HEK293 (cell line): Measurements from ENCODE around the gene GNLY.

Experiments used
- GLIS1 ChIP-seq: fragments of 450-650 bp; formaldehyde crosslinking; IDR thresholded peaks from 2 replicates; pipeline ENCODE4 v1.5.1; 2016; ENCODE audit warnings: missing biosample characterization, missing genetic modification characterization
- KLF1 ChIP-seq: fragments of 450-650 bp; formaldehyde crosslinking; IDR thresholded peaks from 2 replicates; pipeline ENCODE4 v1.5.1; 2016; ENCODE audit warnings: missing biosample characterization, missing genetic modification characterization
- MEIS1 ChIP-seq: sonication (generic); formaldehyde crosslinking; IDR thresholded peaks from 2 replicates; pipeline ENCODE4 v1.8.1; 2022; ENCODE audit warnings: missing genetic modification reagents, mild to moderate bottlenecking, borderline replicate concordance
- MZF1 ChIP-seq: fragments of 450-650 bp; formaldehyde crosslinking; IDR thresholded peaks from 2 replicates; pipeline ENCODE4 v1.5.1; 2017; ENCODE audit warnings: missing biosample characterization, missing genetic modification characterization, borderline replicate concordance
- OVOL3 ChIP-seq: fragments of 450-650 bp; formaldehyde crosslinking; IDR thresholded peaks from 2 replicates; pipeline ENCODE4 v1.5.1; 2016; ENCODE audit warnings: missing biosample characterization, missing genetic modification characterization
- ZFP3 ChIP-seq: fragments of 450-650 bp; formaldehyde crosslinking; IDR thresholded peaks from 2 replicates; pipeline ENCODE4 v1.5.1; 2016; ENCODE audit warnings: low read depth, missing biosample characterization, missing genetic modification characterization
- ZNF274 ChIP-seq, 2 experiments: fragments of 200-500 bp in 1 of 2; fragments of 450-650 bp in 1 of 2; sonication (Bioruptor generic) in 1 of 2; formaldehyde crosslinking in 1 of 2; IDR thresholded peaks; 2 replicates each; pipeline versions ENCODE4 v1.5.1 to v1.6.1; 2014 to 2016; ENCODE audit warnings: borderline replicate concordance in 1 of 2, inconsistent platforms in 1 of 2, low read length in 1 of 2, missing biosample characterization in 1 of 2, missing genetic modification characterization in 1 of 2
- ZNF596 ChIP-seq: fragments of 450-650 bp; IDR thresholded peaks from 2 replicates; pipeline ENCODE4 v1.5.0; 2018; ENCODE audit warnings: missing biosample characterization, mild to moderate bottlenecking, missing genetic modification characterization, moderate library complexity
- TF ChIP-seq, protein P1 (sequence below): fragments of 450-650 bp; formaldehyde crosslinking; IDR thresholded peaks from 2 replicates; pipeline ENCODE4 v1.5.1; 2016; ENCODE audit warnings: missing biosample characterization, missing genetic modification characterization
- TF ChIP-seq, protein P2 (sequence below): fragments of 450-650 bp; formaldehyde crosslinking; IDR thresholded peaks from 2 replicates; pipeline ENCODE4 v1.5.1; 2016; ENCODE audit warnings: missing biosample characterization, missing genetic modification characterization

DNA sequence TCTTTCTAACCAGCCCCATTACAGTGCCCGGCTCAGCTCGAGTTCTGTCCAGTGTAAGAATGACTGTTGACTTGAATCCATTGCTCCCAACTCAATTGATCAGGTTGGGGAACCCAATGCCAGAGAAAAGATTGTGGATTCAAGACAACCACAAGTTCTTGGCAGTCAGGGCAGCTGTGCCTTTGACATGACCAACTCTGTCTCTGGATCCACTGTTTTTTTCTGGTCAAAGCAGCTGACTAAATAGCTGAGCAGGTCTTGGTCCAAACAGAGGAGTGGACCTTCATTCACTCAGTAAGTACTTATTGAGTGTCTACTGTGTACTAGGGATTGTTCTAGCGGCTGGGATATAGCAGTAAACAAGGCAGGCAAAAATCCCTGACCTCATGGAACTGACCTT lies 53.3 kb downstream of the GNLY start:
- TF ChIP-seq GLIS1 (tag by site-specific recombination) (no peak), ZNF274 (IDR thresholded peaks at IDR 0.05; ENCODE audit: low read length) (no peak), ZNF274 (tag by site-specific recombination; IDR thresholded peaks at IDR 0.05; ENCODE audit: borderline replicate concordance) (no peak), KLF1 (tag by site-specific recombination) (no peak), MZF1 (tag by site-specific recombination) (no peak), ZFP3 (tag by site-specific recombination) (no peak), MEIS1 (CRISPR knock-in tag) (no peak), ZNF596 (no peak), OVOL3 (no peak)
- TF ChIP-seq, protein P1, sequence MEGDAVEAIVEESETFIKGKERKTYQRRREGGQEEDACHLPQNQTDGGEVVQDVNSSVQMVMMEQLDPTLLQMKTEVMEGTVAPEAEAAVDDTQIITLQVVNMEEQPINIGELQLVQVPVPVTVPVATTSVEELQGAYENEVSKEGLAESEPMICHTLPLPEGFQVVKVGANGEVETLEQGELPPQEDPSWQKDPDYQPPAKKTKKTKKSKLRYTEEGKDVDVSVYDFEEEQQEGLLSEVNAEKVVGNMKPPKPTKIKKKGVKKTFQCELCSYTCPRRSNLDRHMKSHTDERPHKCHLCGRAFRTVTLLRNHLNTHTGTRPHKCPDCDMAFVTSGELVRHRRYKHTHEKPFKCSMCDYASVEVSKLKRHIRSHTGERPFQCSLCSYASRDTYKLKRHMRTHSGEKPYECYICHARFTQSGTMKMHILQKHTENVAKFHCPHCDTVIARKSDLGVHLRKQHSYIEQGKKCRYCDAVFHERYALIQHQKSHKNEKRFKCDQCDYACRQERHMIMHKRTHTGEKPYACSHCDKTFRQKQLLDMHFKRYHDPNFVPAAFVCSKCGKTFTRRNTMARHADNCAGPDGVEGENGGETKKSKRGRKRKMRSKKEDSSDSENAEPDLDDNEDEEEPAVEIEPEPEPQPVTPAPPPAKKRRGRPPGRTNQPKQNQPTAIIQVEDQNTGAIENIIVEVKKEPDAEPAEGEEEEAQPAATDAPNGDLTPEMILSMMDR (tag by site-specific recombination) = no peak
- TF ChIP-seq, protein P2, sequence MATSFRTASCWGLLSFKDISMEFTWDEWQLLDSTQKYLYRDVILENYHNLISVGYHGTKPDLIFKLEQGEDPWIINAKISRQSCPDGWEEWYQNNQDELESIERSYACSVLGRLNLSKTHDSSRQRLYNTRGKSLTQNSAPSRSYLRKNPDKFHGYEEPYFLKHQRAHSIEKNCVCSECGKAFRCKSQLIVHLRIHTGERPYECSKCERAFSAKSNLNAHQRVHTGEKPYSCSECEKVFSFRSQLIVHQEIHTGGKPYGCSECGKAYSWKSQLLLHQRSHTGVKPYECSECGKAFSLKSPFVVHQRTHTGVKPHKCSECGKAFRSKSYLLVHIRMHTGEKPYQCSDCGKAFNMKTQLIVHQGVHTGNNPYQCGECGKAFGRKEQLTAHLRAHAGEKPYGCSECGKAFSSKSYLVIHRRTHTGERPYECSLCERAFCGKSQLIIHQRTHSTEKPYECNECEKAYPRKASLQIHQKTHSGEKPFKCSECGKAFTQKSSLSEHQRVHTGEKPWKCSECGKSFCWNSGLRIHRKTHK (tag by site-specific recombination) = no peak
